T-helper 1 cell (primary cell): ENCODE data around the gene LRG1.
"Not testable (repeated sequence)": the region's sequence is repeated elsewhere in the genome, so short reads cannot be mapped to it uniquely, and the experiment has no call there.

Source experiments
- DNase-seq, 5 donors: peaks; one replicate each; pipeline ENCODE4 v3.0.0-alpha.2; 2012 to 2020

LRG1 gene

DNA sequence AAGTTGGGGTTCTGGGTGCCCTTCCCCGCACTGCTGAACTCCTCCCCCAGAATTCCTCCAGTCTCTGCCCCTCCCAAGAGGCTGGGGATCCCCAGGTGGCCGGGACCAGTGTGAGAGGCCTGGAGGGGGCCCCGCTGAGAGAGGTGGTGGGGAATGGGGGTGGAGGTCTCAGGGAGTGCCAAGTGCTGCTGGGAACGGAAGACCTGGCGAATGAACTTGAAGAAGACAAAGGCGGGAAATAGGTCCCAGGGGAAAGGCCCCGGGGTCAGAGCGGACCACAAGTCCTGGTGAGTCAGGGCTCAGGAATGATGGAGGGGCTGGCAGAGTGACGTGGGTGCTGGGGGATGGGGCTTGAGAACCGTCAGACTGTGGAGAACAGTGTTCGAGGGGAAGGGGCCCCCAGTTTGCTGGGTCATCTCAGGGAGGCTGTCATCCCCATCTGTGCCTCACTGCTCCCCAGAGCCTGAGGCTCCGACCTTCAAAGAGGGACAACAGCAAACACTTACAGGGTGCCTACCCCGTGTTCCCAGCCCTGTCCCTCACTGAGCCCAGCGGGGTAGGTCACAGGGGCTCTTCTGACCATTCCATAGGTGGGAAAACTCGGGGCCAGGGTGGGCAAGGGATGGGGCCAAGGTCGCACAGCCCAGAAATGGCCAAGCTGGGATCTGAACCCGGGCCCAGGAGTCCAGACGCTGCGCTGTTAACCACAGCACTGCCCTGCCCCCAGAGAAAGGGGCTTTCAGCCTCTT, 35.6 kb upstream of the LRG1 start:
- no peak for DNase-seq

DNA sequence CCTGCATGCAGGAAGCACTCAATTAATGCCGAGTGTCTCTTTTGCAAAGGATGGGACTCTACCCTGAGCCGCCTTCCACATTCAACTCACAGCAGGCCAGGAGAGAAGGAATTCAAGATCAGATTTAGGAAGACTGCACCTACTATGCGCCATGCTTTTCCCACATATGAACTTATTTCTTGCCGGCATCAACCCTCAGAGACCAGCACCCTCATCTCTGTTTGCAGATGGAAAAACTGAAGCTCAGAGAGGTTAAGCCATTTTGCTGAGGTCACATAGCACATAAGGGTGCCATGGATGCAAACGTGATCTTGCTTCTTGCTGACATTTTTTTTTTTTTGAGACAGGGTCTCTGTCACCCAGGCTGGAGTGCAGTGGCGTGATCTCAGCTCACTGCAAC, 33.8 kb upstream of the LRG1 start:
- DNase-seq: no peak

DNA sequence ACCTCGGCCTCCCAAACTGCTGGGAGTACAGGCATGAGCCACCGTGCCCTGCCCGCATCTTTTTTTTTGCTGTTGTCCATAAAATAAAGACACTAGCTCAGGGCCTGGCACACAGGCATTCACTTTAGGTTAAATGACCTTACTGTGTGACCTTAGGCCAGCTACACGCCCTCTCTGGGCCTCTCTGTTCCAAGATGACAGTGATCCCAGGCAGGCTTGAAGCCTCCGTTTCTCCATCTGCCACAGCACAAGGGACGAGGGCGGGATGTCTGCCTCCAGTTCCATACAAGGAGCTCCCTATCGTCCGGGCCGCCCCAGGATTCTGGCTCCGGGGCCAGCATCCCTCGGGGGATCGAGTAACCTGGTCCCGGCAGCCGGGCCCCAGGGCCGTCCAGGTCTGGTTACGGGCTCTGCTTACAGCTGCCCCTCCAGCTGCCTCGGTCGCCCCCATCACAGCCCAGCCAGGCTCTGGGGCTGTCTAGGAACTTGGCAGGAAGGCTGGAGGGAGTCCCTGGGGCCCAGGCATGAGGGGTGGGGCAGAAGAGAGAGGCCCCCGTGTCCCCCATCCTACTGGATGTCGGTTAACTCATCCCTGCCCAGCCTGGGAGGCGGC, 31.6 kb upstream of the LRG1 start:
- no peak for DNase-seq

DNA sequence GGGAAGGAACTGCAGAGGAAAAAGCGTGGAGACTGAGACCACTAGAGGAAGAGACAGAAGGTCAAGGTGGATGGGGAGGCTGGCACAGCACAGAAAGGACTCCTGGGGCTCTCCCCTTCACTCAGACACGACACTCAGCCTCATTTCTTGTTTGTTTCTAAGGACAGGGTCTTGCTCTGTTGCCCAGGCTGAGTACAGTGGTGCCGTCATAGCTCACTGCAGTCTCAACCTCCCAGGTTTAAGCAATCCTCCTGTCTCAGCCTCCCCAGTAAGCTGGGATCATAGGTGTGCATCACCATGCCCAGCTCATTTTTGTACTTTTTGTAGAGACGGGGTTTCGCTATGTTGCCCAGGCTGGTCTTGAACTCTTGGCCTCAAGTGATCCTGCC, 31.1 kb upstream of the LRG1 start:
- no peak for DNase-seq

DNA sequence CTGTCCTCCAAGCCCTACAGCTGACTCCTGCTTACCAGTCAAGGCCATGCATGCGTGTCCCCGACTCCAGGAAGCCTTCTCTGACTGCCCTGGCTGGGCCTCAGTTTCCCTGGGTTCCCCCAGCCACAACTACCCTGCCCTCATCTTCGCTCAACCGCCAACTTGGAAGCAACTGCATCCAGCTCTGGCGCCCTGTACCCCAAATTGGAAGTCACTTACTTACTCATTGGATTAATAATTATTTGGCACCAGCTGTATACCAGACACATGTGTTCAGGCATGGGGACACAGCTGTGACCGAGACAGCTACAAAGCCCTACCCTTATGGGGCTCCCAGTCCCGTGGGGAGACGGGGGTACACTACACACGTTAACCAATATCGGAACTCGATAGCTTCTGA, 30.6 kb upstream of the LRG1 start:
- no peak for DNase-seq

DNA sequence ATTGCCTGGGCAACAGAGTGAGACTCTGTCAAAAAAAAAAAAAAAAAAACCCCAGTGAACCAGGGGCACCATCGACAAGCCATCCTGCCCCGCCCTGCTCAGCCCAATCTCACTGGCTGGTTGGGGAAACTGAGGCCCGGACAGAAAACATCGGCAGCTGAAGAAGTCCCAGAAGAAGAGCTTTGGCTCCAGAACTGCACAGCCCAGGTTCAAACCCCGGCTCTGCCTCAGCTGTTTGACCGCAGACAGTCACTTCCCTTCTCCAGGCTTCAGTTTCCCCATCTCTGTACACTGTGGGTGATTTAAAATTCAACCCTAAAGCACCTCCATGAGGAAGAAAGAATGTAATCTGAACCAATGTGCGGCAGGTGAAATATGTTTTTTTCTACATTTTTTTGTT, 29.1 kb upstream of the LRG1 start:
- no peak for DNase-seq

DNA sequence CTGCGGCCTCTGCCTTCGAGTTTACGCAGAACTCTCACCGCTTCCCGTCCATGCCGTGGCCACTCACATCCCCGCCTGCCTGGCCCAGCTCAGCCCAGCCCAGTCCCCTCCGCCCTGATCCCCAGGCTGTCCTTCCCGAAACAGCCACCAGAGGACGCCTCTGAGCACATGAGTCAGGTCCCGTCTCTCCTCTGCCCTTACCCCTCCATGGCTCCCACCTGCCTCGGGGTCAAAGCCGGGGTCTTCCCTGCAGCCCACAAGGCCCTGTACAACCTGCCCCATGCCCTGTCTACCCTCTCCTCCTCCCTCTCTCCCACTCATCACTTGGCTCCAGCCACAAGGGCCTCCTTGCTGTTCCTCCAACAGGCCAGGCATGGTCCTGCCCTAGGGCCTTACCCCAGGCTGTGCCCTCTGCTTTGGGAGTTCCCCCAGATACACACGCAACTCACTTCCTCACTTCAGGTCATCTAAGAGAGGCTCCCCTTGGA, 27.8 kb upstream of the LRG1 start:
- DNase-seq: peak in 4 of 5 donors; percentile 30 to 54 (median 40)

DNA sequence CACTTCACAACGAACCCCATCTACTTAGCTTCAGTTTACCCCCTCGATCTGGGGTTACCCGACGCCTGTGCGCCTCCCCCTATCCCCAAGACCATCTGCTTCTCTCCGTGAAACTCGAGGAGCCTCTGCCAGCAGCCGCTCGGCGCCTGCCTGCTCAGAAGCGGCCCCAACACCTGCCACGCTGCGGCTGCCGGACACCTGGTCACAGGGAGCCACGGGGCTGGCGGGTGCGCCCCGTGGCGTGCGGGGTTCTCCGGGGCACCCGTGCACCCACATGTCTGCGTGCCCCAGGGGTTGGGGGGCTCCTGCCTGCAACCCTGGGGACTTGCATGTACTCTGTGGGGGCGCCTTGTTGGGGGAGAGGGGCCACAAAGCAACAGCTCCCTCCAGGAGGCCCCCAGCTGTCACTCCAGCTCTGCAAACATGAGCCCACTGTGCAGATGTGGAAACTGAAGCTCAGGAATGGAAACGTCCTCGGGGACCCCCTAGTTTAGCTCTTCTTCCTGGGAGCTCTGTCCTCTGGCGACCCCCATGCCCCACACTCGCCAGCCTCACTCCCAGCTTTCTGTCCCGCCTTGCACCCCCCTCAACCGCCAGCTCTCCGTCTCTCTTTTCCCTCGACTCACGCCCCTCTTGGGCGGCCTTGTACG, 26.7 kb upstream of the LRG1 start:
- no peak for DNase-seq

DNA sequence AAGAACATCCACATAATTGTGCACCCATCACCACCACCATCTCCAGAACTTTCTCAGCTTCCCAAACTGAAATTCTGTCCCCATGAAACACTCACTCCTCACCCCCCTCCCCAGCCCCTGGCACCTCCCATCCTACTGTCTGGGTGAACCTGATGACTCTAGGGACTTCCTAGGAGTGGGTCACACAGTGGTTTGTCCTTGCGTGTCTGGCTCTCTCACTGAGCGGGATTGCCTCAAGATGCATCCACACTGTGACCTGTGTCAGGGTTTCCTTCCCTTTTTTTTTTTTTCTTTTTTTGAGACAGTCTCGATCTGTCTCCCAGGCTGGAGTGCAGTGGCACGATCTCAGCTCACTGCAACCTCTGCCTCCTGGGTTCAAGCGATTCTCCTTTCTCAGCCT, 23.7 kb upstream of the LRG1 start:
- not testable (repeated sequence) for DNase-seq

DNA sequence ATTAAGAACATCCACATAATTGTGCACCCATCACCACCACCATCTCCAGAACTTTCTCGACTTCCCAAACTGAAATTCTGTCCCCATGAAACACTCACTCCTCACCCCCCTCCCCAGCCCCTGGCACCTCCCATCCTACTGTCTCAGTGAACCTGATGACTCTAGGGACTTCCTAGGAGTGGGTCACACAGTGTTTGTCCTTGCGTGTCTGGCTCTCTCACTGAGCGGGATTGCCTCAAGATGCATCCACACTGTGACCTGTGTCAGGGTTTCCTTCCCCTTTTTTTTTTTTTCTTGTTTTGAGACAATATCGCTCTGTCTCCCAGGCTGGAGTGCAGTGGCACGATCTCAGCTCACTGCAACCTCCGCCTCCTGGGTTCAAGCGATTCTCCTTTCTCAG, 22.2 kb upstream of the LRG1 start:
- not testable (repeated sequence) for DNase-seq

DNA sequence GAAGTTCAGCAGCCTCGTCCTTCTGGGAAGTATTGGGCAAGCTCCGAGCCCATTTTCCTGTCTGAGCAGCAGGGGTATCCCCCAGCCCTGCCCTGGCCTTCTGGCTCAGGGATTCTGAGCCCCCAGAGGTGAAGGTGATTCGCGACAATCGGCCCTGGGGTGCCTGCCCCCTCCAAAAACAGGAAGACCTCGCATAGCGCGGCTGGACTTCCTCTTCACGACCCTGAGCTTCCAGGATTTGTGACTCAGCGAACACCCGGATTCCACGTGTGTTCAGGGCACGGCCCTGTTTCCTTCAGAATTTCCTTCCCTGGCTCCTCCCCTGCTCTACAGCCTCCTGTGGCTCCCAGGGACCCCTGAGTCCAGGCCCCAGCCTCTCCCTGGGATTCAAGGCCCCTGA, 19.7 kb upstream of the LRG1 start, which contains the start of gene SEMA6B:
Gene SEMA6B, minus strand, starts transcription at position 116 of the 400 bp plus-strand sequence. CDS start 1,227 bp downstream, outside the sequence.
- DNase-seq: no peak

DNA sequence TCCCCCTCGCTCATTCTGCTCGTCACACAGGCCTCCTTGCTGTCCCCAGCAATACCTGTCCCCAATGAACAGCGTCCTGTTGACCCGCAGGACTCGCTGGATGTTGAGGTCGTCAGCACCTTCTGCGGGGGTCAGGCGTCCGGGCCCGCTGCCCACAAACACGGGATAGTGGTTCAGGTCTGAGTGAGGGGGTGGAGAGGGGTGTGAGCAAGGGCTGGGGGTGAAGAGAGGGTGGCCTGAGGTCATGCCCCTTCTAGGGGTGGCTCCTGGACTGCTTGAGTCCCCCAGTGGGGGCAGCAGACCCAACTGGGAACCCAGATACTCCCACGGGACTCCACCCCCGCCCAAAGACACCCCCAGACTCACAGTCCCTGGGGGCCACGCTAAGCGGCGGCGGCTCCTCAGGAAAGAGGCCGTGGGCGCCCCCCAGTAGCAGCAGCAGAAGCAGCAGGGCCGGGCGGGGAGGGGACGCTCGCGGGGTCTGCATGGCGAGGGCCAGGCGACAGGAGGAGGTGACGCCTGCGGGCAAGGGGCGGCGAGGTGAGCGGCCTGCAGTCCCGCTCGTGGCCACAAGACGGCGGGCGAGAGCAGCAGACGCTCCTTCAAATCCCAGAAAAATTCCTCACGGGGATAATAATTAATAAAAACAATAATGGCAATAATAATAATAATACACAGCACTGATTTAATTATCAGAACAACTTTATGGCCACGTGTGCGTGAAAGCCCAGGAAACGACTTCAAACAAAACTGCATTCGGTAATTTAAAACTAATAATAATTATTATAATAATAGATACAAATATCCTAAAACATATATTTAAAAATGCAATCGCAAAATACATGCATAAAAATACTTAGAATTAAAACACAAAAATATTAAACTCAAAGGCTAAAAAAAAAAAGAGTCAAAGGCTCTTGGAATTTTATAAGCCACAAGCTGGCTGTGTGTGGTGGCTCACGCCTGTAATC, 18.4 kb upstream of the LRG1 start:
- DNase-seq: peak in 1 of 5 donors; percentile 18

DNA sequence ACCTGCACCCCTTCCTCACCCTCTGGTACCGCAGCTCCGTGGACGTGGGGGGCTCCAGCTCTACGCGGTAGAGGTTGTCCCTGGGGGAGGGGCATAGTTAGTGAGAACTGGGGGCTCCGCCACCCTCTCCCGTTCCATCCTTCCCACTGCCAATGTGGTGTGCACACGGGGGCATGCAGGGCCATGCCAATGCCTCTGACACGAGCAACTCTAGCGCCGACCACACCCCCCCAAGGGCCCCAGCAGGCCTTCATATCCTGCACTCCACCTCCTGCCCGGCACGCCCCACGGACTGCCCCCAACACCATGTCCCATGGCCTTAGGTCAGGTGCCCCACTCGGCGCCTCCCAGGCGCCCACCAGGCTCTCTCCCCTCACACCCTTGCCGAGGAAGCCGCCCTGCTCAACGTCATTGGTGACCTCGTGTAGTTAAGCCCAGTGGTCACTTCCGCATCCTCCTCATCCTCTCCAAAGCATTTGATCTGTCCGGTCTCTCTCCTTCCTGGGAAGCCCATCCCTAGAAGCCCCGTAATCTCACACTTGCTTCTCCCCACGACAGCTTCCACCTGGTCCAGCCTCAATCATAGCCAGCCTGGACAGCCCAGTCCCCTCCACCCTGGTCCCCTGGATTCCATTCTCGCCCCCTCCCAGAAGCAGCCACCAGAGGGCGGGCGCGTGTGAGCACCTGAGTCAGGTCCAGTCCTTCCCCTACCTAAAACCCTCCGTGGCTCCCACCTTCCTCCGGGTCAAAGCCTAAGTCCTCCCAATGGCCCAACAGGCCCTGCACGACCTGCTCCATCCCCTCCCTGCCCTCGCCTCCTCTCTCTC, 17.5 kb upstream of the LRG1 start:
- no peak for DNase-seq

DNA sequence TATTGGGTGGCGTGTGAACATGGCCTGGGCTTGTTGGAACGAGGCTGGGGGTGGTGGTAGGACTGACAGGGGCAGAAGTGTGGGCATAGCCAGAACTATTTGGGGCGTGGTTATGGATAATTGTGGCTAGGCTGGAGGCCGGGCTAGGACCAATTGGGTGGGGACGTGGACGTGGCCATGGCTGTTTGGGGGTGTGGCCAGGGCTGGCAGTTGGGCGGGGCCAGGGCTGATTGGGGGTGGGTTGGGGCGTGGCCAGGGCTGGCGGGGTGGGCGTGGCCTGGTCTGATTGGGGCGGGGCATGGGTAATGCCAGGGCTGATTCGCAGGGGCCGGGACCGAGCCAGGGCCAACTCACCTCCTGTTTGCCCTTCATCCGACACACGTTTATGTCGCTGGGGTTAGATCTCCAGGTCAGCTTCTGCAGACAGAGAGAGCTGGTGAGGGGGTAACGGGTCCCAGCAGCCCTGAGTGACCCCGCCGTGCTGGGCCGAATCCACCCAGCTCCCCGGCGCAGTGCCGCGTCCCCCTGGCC, 16.8 kb upstream of the LRG1 start:
- DNase-seq: no peak

DNA sequence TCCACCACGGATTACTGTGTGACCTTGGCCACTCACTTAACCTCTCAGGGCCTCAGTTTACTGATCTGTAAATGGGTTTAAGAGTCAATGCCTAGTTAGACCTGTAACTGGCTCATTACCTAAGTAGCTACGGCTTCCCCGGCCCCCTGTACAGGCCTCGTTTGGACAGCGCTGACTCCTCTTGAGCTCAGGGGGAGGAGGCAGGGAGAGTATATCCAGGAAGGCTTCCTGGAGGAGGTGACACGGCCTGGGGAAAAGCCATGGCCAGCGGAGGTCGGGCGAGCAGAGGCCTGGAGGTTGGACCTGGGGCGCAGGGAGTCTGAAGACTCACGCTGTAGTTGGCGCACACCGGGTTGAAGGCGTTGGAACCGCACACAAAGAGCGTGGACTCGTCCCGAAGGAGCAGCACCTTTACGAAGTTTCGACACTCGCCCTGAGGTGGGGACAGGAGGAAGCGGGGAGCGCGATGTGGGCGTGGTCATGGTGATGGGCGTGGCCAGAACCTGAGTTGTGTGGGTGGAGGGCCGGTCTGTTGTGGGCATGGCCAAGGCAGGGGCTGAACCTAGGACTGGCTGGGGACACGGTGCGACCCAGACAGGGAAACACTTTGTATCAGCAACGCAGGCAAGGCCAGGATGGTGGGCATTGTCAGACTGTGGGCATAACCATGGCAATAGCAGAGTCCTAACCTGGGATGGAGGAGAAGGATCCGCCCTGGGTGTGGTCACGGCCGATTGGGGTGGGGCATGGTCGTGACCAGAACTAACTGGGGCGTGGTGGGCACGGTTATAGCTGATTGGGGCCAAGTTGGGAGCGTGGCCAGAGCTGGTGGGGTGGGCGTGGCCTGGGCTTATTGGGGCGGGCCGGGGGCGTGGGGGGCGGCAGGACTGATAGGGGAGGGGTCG, 16.1 kb upstream of the LRG1 start:
- DNase-seq: no peak

DNA sequence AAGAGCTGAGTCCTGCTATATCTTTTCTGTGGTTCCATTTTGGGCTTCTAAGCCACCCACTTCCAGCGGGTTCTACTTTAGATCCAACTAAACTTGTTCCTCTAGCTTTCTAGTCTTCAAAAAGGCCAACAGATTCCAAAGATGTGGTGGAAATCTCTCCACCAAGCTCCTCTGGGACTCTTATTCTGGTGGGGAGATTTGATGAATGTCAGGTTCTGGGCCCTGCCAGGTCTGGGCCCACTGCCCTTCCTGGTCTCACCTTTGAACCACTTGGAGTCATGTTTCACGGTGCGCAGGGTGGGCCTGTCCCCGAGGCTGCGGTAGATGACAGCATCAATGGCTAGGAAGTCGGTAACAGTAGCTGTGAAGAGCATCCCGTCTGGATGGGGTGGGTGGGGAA, 14.9 kb upstream of the LRG1 start:
- no peak for DNase-seq

DNA sequence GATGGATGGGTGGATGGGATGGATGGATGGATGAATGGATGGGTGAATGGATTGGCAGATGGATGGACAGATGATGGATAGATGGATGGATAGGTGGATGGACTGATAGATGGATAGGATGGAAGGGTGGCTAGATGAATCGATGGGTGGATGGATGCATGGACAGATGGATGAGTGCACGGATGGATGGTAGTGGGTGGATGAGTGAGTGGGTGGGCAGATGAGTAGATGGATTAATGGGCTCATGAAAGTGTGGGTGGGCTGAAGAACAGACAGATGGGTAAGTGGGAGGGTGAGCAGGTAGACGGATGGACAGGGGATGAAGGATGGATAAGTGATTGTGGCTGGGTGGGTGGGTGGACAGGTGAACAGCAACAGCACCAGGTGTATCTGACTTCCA, 13.9 kb upstream of the LRG1 start:
- no peak for DNase-seq

DNA sequence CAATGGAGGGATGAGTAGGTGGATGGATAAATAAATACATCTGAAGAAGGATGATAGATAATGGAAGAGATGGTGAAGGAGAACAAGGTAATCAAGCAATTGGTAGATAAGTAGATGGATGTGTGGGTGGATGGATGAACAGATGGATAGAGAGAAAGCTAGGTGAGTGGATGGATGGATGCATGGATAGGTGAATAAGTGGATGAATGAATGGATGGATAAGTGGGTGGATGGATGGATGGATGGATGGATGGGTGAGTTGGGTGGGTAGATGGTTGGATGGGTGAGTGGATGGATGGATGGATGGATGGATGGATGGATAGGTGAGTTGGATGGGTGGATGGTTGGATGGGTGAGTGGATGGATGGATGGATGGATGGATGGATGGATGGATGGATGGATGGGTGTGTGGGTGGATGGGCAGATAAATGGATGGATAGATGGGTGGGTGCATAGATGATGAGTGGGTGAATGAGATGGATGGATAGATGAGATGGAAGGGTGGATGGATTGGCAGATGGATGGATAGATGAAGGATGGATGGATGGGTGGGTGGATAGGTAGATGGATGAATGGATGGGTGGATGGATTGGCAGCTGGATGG, 13.4 kb upstream of the LRG1 start:
- DNase-seq: no peak

DNA sequence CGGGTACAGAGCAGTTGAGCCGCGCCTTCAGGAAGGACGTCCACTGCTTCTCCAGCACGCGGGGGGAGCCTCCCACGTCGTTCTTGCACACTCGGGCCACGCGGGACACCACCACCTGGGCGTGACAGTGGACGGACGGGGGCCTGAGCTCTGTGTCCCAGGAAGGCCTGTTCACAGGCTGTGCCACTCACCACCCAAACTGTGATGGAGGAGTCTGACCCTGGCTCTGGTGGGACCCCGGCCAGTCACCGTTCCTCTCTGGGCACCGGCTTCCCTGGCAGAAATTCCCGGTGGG, 12.6 kb upstream of the LRG1 start:
- no peak for DNase-seq

DNA sequence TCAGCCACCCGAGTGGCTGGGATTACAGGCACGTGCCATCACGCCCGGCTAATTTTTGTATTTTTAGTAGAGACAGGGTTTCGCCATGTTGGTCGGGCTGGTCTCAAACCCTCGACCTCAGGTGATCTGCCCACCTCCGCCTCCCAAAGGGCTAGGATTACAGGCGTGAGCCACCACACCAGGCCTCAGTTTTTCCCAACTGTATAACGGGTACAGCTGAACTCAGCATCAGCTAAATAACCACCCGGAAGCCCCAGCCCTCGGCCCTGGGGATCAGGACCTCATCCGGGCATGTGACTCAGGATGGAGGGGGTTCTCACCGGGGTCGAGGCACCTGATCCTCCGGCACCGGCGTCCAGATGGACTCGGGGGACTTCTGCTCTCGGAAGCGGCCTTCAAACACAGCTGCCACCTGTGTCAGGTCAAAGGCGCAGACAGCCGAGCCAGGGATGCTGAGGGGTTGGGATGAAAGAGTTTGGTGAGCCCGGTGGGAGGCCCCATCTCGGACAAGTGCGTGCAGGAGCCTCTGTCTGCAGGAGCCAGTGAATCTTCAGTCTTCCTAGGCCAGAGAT, 10.7 kb upstream of the LRG1 start:
- DNase-seq: no peak
